Dedifferentiated amniotic fluid mesenchymal stem cell (primary cell): ENCODE results near the gene DUOXA2.

Experiments used
- DNase-seq: peaks from one replicate; pipeline ENCODE4 v3.0.0-alpha.2; 2016; ENCODE audit errors: extremely low spot score

The DUOXA2 gene

DNA sequence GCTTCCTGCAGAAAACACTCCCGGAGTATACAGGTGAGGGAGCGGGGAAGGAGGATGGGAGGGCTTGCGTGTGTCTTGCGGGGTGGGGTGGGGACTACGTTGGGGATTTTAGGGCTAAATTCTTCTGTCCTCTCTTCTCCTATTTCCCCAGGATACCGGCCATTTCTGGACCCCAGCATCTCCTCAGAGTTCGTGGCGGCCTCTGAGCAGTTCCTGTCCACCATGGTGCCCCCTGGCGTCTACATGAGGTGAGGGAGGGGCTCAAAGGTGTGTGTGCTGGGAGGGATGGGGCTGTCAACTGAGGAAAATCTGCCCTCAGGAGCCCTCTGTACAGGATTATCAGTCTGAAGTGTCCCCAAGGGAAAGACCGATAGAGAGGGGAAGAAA is 22.2 kb downstream of the DUOXA2 start:
- DNase-seq, result no peak

DNA sequence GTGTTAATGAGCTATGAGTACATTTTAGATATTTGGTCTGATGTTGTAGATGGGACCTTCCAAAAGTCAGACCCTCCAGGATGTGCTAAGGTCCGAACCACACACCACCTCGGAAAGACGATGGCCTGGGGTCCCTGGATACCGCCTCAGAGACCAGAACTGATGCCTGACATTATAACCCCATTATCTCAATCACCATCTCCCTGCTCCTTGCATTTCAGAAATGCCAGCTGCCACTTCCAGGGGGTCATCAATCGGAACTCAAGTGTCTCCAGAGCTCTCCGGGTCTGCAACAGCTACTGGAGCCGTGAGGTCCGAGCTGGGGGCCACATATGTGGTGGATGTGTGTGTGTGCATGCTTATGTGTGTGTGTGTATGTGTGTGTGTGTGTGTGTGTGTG is 23.6 kb downstream of the DUOXA2 start:
- DNase-seq, result no peak

DNA sequence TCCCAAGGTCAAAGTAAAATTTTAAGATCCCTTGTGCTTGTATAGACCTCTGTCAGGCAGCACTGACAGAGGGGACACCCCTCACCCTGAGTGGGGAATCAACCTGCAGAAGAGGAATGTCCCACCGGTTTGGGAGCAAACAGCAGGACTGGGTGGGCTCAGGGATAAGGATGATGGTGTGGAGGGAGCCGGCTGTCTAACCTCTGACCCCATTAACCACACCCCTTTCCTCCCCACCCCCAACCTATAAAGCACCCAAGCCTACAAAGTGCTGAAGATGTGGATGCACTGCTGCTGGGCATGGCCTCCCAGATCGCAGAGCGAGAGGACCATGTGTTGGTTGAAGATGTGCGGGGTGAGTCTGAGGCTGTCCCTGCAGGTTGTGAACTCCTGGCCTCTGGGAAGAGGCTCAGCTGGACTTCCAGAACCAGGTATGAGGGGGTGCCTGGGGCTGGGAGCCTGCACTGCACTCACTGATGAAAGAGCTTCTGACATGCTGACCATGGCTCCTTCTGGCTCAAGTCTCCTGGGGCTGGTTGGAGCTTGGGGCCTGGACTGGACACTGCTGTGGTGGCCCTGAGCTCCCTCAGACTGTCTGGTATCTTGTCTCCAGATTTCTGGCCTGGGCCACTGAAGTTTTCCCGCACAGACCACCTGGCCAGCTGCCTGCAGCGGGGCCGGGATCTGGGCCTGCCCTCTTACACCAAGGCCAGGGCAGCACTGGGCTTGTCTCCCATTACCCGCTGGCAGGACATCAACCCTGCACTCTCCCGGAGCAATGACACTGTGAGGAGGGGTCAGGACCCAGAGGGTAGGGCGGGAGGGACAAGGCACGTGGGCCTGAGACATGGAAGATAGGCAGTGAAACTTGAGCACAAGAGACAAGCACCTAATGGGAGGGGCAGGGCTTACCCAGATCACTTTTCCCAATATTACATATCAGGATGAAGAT is 25.0 kb downstream of the DUOXA2 start:
- DNase-seq, result no peak

DNA sequence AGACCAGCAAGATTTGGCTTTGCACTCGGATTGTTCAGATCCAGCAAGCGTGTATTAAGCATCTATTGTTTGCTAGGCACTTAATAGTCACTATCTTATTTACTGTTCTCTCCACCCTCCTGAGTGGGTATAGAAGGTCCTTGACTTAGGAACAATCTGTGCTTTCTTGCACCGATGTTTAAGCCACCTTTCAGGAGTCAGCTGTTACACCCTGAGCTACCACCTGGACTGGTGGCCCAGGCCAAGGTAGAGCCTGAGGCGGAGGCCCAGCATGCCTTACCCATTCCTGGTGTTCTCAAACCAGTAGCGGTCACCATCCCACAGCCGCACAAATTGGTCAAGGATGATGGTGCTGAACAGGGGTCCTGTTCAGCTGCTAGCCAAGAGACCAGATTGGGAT is 25.6 kb downstream of the DUOXA2 start:
- DNase-seq, result no peak

DNA sequence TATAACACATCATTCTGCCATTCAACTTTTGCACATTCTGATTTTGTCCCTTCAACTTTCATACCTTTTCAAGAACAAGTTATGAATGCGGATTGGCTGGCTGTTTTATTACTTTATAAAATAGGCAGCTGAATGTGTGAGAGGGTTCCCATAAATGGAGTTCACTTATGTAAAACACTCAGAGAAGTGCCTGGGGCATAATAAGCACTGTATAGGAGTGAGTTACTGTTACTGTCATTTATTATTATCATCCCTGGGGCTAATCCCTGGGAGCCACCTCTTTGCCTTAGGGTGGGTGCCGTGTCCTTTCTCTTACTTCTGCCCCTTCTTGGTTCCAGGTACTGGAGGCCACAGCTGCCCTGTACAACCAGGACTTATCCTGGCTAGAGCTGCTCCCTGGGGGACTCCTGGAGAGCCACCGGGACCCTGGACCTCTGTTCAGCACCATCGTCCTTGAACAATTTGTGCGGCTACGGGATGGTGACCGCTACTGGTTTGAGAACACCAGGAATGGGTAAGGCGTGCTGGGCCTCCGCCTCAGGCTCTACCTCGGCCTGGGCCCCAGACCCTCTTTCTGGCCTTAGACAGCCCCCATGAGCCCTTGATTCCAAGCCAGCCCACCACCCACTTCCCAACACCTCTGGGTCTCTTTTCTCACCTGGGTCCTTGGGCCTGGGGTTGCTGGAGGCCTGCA is 26.6 kb downstream of the DUOXA2 start:
- DNase-seq, result no peak

DNA sequence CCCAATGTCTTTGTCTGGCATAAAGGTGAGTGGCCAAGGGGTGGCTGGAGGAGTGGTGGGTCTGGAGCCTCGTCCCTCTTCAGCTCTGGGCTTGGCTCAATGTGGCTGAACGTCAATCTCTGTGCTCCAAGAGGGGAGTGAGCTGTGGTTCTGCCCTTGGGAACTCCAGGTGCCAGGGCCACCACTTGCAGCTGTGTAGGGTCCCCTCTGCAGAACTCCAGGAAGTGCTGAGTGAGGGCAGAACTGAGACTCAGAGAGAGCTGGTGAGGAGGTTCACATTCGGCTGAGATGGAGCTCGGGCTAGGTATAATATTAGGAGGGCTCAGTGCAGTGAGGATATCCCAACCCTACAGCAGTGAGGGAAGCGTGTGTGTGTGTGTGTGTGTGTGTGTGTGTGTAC is 27.3 kb downstream of the DUOXA2 start:
- DNase-seq, result no peak

DNA sequence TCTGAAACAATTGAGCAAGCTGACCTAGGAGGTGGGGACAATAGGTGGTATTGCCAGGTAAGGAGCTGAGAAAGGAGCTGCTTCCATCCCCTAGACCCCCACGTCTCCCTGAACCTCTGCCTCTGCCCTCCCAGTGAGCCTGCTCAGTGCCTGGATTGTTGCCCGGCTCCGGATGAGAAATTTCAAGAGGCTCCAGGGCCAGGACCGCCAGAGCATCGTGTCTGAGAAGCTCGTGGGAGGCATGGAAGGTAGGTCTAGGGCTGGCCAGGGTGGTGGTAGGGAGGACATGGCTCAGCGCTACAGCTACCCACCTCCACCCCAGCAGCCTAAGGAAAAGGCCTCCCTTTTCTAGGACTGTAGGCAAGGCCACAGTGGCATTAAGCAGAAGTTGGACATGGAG is 28.9 kb downstream of the DUOXA2 start:
- no peak for DNase-seq

DNA sequence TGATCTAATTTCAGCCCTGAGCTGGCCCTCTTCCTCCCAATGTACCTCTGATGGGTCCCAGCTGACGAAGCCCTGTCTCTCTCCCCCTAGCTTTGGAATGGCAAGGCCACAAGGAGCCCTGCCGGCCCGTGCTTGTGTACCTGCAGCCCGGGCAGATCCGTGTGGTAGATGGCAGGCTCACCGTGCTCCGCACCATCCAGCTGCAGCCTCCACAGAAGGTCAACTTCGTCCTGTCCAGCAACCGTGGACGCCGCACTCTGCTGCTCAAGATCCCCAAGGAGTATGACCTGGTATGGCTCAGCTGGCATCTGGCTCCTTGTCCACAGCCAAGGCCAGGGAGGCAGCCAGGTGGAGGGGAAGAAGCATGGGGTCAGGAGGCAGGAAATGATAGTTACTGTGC is 29.8 kb downstream of the DUOXA2 start:
- DNase-seq, result no peak

DNA sequence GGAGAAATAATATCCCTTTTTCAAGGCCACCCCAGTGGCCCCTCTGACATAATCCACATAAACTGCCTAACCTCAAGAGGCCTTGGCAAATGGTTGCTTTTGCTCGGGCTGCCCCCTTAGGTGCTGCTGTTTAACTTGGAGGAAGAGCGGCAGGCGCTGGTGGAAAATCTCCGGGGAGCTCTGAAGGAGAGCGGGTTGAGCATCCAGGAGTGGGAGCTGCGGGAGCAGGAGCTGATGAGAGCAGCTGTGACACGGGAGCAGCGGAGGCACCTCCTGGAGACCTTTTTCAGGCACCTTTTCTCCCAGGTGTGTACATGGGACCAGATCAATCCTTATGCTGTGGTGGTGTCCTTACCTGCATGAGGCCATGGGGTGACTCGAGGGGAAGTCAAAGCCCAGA is 30.6 kb downstream of the DUOXA2 start:
- DNase-seq, result no peak

DNA sequence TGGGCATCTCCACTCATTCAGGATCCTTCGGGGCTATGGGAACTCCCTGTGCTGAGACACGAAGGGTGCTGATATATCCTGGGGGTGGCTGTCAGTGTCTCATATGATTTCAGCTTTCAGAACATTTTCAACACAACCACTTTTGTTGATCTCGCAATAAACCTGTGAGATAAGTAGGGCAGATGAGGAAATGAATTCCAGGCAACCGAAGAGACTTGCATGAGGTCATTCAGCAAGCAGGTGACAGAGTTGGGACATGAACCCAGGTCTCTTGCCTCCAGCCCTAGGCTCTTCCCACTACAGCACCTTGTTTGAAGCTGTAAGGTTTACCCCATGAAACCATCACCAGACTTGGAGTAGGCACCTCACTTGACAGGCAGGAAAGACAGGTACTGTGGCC is 32.3 kb downstream of the DUOXA2 start:
- DNase-seq, result no peak

DNA sequence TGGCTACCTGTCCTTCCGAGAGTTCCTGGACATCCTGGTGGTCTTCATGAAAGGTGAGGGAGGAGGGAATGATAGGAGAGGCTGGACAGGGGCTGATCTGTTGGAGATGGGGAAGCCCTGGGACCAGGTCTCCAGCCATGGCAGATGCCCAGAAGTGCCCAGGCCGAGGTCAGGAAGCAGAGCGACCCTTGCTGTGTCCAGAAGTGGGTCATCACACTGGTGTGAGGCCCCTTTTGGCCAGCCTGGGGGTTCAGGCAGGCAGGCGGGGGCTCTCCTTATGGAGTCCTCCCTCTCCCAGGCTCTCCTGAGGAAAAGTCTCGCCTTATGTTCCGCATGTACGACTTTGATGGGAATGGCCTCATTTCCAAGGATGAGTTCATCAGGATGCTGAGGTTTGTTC is 33.5 kb downstream of the DUOXA2 start:
- no peak for DNase-seq

DNA sequence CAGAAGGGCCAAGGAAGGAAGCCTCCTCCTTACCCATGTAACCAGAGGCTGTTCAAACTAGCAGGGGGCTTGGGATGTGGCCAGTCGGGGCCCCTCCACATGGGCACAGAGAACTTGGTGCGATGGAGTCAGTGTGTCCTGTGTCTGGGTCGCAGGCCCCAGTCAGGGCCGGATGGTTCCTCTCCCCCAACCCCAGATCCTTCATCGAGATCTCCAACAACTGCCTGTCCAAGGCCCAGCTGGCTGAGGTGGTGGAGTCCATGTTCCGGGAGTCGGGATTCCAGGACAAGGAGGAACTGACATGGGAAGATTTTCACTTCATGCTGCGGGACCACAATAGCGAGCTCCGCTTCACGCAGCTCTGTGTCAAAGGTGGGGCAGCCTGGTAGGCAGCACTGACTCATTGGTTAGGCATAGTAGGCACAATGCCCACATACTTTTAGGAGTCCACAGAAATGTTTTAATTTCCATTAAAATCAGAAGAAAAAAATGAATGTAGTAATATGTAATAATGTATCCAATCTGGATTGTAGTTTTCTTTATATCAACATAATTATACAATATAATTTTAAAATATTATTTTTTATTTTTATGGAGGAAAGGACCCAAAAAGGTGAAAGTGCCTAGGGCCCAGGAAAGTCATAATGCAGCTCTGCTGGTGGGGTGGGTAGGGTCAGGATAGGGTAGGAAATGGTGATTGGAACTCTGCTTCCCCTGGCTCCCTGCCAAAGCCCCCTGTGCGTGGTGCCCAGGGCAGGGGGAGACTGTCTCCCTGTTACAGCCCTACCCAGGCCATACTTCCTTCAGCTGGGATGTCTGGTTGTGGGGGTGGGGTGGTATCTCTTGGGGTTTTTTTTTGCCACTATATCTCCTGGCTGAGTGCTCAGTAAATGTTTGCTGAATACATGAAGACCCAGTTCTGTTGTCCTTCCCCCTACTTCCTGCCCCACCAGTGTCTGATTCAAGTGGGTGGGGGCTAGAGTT is 34.2 kb downstream of the DUOXA2 start:
- no peak for DNase-seq

DNA sequence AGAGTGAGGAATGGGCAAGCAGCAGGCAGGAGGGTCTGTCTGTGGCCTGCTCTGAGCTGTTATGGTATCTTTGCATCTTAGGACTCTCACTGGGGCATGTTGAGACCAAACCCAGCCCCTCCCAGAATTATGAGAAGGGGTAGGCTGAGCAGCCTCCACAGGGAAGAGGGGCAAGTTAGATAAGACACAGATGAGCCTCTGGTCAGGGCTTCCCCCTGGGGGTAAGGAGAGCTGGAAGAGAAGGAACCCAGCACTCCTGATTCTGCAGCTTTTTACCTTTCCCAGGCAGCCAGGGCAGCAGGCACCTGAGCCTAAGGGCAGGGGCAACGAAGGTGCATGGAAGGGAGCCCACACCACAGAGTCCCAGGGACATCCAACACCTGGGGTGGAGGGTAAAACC is 34.9 kb downstream of the DUOXA2 start:
- no peak for DNase-seq

DNA sequence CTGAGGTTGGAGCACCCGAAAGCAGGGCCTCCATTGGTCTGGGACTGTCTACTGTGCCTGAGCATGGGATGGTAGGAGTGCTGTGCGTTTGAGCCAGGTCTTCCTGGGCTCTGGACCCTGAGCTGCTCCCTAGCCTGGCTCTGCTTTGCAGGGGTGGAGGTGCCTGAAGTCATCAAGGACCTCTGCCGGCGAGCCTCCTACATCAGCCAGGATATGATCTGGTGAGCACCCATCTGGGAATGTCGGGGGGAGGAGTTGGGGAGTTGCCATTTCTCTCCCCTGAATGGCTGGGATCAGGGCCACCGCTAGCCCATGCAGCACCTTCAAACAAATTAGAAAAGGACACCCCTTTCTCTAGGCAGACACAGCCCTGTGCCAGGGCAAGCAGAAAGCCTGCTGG is 36.4 kb downstream of the DUOXA2 start:
- no peak for DNase-seq

DNA sequence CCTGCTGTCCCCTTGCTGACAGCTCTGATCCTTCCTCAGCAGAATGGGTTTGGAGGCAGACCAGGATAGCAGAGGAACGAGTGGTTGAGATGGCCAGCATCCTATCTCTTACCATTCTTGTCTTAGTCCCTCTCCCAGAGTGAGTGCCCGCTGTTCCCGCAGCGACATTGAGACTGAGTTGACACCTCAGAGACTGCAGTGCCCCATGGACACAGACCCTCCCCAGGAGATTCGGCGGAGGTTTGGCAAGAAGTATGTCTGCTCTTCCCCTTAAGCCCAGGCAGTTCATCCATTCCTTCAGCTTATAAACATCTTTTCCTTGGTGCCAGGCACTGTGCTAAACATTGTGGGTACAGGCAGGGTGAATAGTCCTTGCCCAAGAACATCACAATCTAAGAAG is 36.9 kb downstream of the DUOXA2 start:
- DNase-seq, result no peak

DNA sequence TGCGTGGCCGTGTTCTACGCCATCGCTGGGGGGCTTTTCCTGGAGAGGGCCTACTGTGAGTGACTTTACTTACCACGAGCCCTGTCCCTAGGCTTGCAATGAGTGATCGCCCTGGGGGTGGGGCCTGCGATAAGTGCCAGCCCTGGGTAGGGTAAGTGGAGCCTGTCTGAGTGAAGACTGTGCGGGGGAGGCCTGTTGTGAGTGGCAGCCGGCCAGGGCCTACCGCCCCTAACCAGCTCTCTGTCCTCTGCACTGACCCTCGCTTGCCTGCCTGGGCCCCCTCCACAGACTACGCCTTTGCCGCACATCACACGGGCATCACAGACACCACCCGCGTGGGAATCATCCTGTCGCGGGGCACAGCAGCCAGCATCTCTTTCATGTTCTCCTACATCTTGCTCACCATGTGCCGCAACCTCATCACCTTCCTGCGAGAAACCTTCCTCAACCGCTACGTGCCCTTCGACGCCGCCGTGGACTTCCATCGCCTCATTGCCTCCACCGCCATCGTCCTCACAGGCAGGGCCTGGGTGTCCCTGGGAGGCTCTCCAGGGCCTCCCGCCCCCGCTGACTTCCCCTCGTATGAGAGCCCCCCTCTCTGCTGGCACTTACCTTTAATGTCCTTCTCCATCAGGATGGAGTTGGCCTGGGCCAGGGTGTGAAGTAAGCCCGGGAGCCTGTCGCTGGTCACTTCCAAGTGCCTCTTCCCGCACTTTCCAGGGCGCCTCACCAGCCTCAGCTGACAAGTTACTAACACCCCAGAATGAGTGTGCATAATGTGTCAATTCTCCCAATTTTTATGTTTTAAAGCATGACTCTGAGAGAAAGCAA is 38.1 kb downstream of the DUOXA2 start:
- DNase-seq, result no peak

DNA sequence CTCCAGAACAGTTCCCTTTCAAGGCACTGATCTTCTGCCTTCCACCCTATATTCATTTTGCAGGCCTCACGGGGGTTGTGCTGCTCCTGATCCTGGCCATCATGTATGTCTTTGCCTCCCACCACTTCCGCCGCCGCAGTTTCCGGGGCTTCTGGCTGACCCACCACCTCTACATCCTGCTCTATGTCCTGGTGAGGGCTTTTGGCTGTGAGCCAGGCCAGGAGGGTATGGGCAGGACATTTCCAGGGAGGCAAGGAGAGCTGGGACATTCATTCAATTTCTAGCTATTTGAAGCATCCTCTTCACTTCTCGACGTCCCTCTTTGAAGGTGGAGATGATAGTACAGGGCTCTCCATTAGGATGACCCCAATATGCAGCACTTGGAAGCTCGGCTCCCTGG is 41.6 kb downstream of the DUOXA2 start:
- DNase-seq, result no peak

DNA sequence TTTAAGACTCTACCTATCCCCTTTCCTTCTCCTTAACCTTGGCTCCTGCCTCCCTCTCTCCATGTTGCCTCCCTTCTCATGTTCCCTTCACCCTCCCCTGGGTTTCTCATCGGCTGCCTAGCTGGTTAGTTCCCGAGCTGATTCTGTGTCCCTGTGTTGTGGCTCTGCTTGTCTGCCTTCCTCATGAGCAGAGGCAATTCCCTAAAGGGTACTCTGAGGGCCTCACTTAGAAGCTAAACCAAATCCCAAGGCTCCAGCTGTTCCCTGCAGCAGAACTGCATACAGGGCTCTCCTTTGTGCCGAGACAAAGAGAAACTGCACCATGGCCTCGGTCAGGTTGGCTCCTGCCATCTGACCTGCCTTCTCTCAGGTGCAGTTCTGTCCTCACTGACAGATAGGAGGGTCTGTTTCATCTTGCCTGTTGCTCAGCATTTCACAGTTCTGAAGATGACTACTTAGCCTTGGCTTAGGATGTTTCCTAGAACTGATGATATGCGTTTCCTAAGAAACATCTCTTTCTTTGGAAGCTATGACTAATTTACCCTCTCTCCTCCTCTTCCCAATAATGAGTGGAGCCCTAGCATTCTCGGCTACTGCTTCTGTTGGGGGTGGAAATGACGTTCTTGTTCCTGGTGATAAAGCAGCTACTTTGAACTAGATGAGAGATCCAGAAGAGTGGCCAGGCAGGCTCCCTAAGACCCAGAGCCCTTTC is 42.8 kb downstream of the DUOXA2 start:
- no peak for DNase-seq

DNA sequence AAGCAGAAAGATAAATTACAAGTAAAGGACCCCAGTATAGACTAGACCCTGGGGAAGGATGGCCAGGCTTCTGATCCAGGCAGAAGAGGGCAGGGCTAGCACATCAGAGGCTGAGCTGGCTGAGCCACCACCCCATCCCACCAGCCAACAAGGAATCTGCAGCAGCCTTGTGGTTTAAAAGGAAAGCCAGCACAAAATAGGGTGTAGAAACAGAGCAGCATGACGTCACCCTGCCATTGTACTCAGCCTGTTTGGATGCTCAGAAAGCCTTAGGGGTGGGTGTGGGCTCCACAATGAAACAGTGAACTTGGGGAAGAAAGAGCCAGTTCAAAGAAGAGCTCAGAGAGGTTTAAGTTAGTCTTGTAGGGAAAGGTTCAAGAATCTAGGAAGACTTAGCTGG is 43.8 kb downstream of the DUOXA2 start:
- DNase-seq, result peak; percentile 74

DNA sequence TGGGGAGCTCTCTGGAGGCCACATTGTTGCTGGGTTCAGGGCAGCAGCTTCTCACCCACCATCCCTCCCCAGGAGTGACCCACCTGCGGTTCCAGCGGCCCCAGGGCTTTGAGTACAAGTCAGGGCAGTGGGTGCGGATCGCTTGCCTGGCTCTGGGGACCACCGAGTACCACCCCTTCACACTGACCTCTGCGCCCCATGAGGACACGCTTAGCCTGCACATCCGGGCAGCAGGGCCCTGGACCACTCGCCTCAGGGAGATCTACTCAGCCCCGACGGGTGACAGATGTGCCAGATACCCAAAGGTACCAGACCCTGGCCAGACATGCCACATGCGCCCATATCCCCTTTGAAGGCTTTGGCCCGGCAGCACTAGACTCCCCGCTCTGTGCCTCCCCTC is 47.5 kb downstream of the DUOXA2 start:
- no peak for DNase-seq
